ENCODE measurements around the gene FCHSD2.
"Not testable (repeated sequence)": the region's sequence is repeated elsewhere in the genome, so short reads cannot be mapped to it uniquely, and the experiment has no call there.

Gene FCHSD2

GRCh38 chr11:73055655-73056354 is 86.3 kb downstream of the FCHSD2 start:
- no peak for DNase-seq

DNA sequence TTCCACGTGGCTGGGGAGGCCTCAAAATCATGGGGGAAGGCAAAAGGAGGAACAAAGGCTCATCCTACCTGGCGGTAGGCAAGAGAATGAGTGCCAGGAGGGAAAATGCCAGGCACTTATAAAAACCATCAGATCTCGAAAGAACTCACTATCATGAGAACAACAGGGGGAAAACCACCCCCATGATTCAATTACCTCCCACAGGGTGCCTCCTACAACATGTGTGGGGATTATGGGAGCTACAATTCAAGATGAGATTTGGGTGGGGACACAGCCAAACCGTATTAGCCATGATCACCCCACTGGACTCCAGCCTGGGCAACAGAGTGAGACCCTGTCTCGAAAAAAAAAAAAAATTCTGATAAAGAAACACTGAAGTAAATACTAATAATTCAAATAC is 87.1 kb downstream of the FCHSD2 start:
- DNase-seq, result no peak

DNA sequence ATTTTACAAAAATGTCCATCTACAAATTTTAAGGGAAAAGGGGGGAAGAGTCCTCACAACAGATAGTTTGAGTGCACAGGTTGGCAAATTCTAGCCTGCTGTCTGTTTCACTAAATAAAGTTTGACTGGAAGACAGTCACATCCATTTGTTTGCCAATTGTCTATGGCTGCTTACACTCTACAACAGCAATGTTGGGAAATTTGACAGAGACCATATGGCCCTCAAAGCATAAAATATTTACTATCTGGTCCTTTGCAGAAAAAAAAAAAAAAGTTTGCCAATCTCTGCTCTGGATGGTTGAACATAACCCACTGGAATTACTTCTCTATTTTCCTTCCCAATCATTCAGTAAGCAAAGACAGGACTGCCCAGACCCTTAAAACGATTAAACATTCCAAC is 88.2 kb downstream of the FCHSD2 start:
- no peak for DNase-seq

DNA sequence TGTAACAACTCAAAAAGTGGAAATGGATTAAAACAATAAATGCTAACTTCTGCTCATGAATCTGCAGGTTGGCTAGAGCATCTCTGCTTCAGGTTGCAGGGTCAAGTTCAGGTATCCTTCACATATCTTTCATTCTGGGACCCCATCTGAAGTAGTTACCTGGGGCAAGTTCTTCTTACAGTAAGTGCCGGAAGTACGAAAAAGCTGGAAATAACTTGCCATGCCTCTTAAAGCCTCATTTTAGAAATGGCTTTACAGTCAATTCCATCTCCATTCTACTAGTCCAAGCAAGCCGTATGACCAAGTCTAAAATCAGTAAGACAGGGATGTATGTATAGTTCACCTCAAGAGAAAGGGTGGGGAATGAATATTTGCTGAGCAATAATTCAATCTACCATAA is 93.7 kb downstream of the FCHSD2 start:
- DNase-seq, result no peak

DNA sequence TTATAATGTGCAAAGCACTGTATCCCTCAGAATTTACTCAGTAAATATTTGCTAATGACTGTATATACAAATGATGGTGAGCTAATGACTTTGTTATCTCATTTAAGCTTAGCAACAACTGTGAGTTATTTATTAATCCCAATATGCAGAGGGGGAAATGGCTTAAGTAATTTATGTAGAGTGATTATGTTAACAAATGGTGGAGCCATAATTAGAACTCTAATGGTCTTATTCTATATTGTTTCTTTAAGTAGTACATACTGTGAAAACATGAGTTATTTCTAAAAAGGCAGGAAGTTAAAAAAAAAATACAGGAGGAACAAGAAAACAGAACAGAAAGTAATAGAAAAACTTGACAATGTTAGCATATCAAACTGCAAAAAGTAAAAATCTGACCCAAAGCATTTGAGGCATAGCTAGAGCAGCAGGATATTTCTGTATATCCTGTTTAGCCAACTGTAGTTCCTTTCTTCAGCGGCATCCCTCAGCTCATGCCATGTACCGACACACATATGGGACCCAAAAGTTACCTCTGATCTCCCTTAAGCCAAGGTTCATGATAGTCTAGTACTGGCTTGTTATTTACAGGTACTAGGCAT is 94.2 kb downstream of the FCHSD2 start:
- DNase-seq, result no peak

DNA sequence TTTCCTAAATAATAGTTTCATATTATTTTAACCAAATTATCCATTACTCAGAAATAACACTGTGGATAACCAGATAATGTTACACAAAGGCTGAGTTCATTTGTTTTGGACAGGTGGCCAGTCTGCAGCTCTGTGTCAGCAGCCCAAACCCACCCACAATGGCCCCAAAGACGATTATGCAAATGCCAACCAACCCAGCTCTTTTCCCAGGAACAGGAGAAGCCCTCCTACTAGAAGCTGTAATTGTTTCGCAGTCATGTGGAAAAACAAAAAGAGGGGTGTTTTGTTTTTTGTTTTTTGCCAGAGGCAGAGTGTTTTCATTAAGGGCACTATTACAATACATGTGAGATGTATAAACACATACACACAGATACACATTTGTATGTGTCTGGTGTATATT is 102.1 kb downstream of the FCHSD2 start:
- DNase-seq, result no peak

- no peak for DNase-seq
These were observed 107.3 kb downstream of the FCHSD2 start for GRCh38 chr11:73034777-73035176.

DNA sequence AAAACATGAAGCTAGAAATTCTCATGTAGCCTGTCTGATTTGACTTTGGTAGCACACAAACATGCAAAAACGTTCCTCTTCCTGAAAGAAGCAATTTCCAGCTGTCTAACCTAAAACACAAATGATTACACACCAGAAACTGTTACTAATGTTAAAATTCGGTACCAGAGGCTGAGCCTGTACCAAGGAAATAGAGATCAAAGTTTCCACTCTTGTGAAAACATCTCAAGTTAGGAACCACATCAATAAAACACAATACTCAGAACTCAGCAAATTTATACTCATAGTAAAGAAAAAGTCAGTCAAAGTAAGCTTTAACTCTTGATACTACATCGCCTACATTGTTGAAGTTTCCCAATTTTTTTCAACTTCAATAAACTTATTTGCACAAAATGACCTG is 107.8 kb downstream of the FCHSD2 start:
- DNase-seq, result no peak

DNA sequence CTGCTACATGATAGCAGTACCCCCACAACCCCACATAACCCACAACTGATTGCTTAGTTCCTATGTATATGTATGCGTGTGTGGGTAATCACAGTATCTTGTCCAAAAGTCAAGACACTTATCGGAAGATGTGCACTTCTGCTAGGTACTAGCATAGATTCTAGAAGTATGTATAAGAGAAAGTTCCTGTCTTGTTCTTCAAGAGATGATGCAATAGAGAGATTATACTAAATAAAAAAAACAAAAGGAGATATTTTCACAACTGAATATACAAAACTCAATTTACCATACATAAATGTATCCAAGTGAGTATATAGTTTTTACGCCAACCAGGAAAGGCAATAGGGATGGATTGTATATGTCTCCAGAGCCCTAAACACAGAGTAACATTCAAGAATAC is 112.0 kb downstream of the FCHSD2 start:
- no peak for DNase-seq

DNA sequence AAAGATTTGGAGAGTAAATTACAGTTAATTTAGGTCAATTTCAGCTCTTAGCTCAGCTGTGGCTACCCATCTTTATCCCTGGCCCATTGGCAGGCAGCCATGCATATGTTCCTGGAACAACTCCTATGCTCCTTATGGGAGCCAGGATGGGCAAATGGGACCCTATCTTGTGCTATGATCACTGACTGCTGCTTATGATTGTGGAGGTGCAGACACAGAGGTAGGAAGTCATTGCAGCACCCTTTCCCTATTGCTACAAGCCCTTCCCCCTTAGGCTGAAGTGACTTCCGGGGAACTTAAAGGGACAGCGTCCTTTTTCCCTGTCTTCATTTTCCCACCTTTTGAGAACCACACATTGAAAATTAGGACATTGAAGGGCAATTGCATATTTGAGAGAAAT is 112.7 kb downstream of the FCHSD2 start:
- DNase-seq, result no peak

- no peak for DNase-seq
These were observed 113.5 kb downstream of the FCHSD2 start for GRCh38 chr11:73028611-73029010.

DNA sequence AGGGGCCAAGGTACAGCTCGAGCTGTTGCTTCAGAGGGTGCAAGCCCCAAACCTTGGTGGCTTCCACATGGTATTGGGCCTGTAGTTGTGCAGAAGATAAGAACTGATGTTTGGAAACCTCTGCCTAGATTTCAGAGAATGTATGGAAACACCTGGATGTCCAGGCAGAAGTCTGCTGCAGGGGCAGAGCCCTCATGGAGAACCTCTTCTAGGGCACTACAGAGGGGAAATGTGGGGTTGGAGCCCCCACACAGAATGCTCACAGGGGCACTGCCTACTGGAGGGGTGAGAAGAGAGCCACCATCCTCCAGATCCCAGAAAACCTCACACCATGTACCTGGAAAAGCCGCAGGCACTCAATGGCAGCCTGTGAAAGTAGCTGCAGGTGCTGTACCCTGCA is 114.3 kb downstream of the FCHSD2 start:
- not testable (repeated sequence) for DNase-seq

DNA sequence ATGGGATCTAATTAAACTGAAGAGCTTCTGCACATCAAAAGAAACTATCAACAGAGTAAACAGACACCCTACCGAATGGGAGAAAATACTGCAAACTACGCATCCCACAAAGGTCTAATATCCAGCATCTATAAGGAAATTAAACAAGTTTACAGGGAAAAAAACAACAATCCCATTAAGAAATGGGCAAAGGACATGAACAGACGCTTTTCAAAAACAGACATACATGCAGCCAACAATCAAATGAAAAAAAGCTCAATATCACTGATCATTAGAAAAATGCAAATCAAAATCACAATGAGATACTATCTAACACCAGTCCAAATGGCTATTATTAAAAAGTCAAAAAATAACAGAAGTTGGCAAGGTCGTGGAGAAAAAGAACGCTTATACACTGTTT is 117.5 kb downstream of the FCHSD2 start:
- no peak for DNase-seq

DNA sequence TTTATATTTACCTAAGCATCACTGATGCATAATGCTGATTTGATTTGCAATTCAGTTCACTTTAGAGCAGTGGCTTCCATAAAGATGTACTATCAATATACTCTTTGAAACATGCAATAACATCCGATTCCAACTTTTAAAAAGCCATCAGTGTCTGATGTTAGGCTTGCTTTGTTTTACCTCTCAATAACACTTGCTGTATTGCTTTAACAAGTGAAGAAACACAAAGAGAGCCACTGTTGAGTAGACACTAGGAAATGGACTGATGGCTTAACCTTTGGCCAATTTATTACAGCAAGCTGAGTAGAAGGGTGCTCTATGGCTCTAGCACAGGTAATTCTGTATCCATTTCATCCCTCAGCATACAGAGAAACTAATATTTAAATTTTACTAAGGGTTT is 122.1 kb downstream of the FCHSD2 start:
- no peak for DNase-seq

GRCh38 chr11:73019449-73019848 is 122.7 kb downstream of the FCHSD2 start:
- no peak for DNase-seq

DNA sequence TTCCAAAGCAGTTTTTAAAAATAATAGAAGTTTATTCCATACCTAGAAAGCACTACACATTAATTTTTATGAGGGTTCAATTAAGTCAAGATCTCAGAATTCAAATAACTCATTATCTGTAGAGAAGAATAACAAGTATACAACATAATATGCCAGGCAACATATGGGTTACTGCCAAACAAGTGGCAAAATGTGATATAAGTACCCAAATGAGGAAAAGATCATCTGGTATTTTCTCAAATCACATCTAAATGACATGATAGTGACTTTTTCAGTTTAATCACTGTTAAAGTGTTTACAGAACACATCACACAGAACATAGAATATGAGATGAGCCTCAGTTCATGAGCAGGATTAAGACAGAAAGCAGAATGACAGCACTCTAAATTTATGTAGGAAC is 123.3 kb downstream of the FCHSD2 start:
- no peak for DNase-seq

- DNase-seq, result no peak
These were observed 124.9 kb downstream of the FCHSD2 start for GRCh38 chr11:73017024-73017751.

DNA sequence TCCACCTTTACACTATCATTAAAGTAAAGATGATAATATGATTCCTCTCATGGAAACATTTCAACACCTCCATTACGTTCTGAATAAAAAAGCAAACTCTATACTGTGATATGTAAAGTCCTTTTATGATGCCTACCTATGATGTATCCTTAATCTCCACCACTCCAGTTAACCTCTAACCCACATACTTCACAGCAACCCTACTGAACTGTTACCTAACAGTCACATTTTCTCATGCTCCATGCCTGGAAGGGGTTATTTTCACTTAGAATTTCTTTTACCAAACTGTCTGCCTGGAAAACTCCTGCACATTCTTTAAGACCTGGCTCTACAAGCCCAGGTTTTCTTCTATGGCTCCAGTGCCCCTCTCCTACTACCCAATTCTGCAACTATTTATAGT is 129.1 kb downstream of the FCHSD2 start:
- no peak for DNase-seq

DNA sequence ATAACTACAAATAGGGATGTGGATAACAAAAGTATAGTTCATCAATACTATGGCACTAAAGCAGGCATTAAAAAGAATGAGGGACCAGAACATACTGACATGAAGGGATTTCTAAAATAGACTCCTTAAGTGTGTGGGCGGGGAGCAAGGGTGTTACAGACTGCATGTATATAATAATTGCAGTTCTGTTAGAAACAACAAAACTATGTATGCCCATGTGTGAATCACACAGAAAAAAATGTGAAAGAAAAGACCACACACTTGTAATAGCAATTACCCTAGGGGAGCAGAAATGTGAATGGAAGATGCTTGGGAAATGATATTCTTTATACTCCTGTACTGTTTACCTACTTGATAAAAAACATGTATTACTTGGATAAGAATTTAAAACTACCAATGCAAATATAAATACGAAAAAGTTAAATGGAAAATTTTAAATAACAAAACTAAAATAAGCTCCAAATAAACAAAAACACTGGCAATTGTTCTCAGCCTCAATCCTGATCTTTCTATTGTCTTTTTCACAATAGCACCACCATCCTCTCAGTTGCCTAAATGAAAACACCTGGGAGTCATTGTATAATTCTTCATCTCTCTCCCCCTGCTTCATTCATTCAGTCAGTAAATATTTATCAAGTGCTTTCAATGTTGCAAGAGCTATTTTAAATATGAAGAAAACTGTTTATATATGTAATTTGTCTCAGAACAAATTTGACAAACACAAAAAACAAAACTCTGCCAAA is 129.8 kb downstream of the FCHSD2 start:
- DNase-seq, result no peak

GRCh38 chr11:73011126-73011817 is 130.8 kb downstream of the FCHSD2 start:
- DNase-seq, result no peak

DNA sequence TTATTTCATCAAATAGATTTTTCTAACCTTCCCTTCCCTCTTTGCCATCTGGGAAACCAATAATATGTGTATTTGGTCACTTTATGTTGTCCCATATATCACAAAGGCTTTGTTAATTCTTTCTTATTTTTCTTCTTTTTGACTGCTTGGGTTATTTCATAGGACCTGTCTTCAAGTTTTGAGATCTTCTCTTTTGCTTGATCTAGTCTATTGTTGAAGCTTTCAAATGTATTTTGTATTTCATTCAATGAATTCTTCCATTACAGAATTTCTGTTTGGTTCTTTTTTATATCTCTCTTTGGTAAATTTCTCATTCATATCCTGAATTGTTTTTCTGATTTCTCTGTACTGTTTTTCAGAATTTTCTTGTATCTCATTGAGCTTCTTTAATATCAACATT is 132.1 kb downstream of the FCHSD2 start:
- no peak for DNase-seq

DNA sequence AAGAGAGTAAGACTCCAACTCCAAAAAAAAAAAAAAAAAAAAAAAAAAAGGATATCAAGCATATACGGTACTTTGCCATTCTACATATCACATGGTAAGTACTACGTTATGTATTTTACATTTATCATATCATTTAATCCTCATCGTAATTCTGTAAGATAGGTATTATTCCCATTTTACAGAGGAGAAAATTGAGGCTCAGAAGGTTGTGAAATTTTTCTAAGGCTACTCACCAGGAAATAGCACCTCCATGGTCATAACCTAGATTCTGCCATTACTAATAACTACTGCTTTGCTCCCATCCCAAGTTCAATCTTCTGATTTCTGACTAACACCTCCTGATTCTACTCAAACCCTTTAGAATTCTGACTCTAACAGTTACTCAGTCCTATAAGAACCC is 138.0 kb downstream of the FCHSD2 start:
- DNase-seq, result no peak

- DNase-seq, result no peak
These were observed 139.0 kb downstream of the FCHSD2 start for GRCh38 chr11:73003088-73003487.
